Naive thymus-derived CD4-positive, alpha-beta T cell (primary cell): ENCODE data around the gene GFPT2. TPM values are rescaled to one million over a fixed set of nuclear protein-coding genes. Genes with fewer than 3 reads are reported as not detected.
A peak's percentile ranks its signal among the peaks of the same experiment; 100 is the strongest.
"Not testable (repeated sequence)": the region's sequence is repeated elsewhere in the genome, so short reads cannot be mapped to it uniquely, and the experiment has no call there.

Experiments used
- ATAC-seq: fragments of 150-1000 bp; cut with Tn5 transposase; 2 replicates; pipeline ENCODE4 v1.10.0; 2021; ENCODE audit warnings: mild to moderate bottlenecking, moderate library complexity
- CTCF ChIA-PET: fragments of 350-600 bp; sonication (Branson Sonifier 250); formaldehyde crosslinking; loops from one replicate; lab custom pipeline; 2021; ENCODE audit warnings: antibody characterized with exemption; lab: Charles Lee
- POLR2A ChIA-PET: fragments of 350-600 bp; sonication (Branson Sonifier 250); formaldehyde crosslinking; loops from one replicate; lab custom pipeline; 2021; ENCODE audit warnings: antibody characterized with exemption, inconsistent platforms; lab: Charles Lee
- DNase-seq, 9 donors: peaks; one replicate each; pipeline versions ENCODE4 v3.0.0 to v3.0.0-alpha.2; 2020 to 2022; ENCODE audit warnings: mixed read lengths in 1 of 9
- H3K27ac ChIP-seq: one replicate; pipeline ENCODE4 v1.7.0; 2013; ENCODE audit warnings: mild to moderate bottlenecking, low read depth, low read length, moderate library complexity
- H3K27me3 ChIP-seq, 2 donors: one replicate each; pipeline ENCODE4 v1.7.0; 2013; ENCODE audit warnings: low read length in 2 of 2, mild to moderate bottlenecking in 2 of 2, moderate library complexity in 2 of 2; ENCODE audit not compliant: control insufficient read depth in 2 of 2, insufficient read depth in 2 of 2
- H3K36me3 ChIP-seq, 3 experiments: 1 replicate in 2 of 3; 2 replicates in 1 of 3; pipeline ENCODE4 v1.7.0; 2013; ENCODE audit warnings: low read length in 3 of 3, mild to moderate bottlenecking in 3 of 3, moderate library complexity in 1 of 3; ENCODE audit not compliant: insufficient read depth in 3 of 3, control insufficient read depth in 2 of 3
- H3K4me1 ChIP-seq, 2 donors: one replicate each; pipeline ENCODE4 v1.7.0; 2013; ENCODE audit warnings: low read length in 2 of 2, mild to moderate bottlenecking in 2 of 2, moderate library complexity in 1 of 2; ENCODE audit not compliant: control insufficient read depth in 2 of 2, insufficient read depth in 2 of 2
- H3K4me3 ChIP-seq: 2 replicates; pipeline ENCODE4 v1.7.0; 2013; ENCODE audit warnings: mild to moderate bottlenecking, low read length
- H3K9me3 ChIP-seq, 3 experiments: 1 replicate in 2 of 3; 2 replicates in 1 of 3; pipeline ENCODE4 v1.7.0; 2013; ENCODE audit warnings: low read length in 3 of 3; ENCODE audit not compliant: control insufficient read depth in 2 of 3
- H3K27ac Mint-ChIP-seq, 9 donors: one replicate each; pipeline ENCODE4 v1.8.0; 2020 to 2022; ENCODE audit warnings: mixed read lengths in 9 of 9, mild to moderate bottlenecking in 8 of 9, moderate library complexity in 5 of 9, inconsistent platforms in 2 of 9
- H3K27me3 Mint-ChIP-seq, 5 donors: one replicate each; pipeline ENCODE4 v1.8.0; 2021 to 2022; ENCODE audit warnings: mixed read lengths in 5 of 5, mild to moderate bottlenecking in 1 of 5
- H3K36me3 Mint-ChIP-seq, 5 donors: one replicate each; pipeline ENCODE4 v1.8.0; 2020 to 2022; ENCODE audit warnings: mixed read lengths in 5 of 5, mild to moderate bottlenecking in 3 of 5, inconsistent platforms in 1 of 5
- H3K4me1 Mint-ChIP-seq, 7 donors: one replicate each; pipeline ENCODE4 v1.8.0; 2020 to 2022; ENCODE audit warnings: mixed read lengths in 7 of 7, mild to moderate bottlenecking in 3 of 7, inconsistent platforms in 1 of 7
- H3K4me3 Mint-ChIP-seq, 10 donors: one replicate each; pipeline ENCODE4 v1.8.0; 2020 to 2022; ENCODE audit warnings: mild to moderate bottlenecking in 10 of 10, mixed read lengths in 10 of 10, moderate library complexity in 6 of 10, inconsistent platforms in 2 of 10
- H3K9me3 Mint-ChIP-seq, 11 donors: one replicate each; pipeline ENCODE4 v1.8.0; 2020 to 2022; ENCODE audit warnings: mixed read lengths in 11 of 11, mild to moderate bottlenecking in 4 of 11, inconsistent platforms in 1 of 11, moderate library complexity in 1 of 11
- intact Hi-C, 2 donors: fragments of 100-400 bp; cut with micrococcal nuclease; formaldehyde crosslinking; loops; one replicate each; pipeline ENCODE4 v1.15.1; 2023
- polyA plus RNA-seq, 2 donors: library from polyadenylated mRNA; unstranded; fragments of 300-500 nt; fragmentation: Illumina TruSeq; gene quantifications; one replicate each; pipeline ENCODE4 v1.2.3, GENCODE V29; 2021
- total RNA-seq, 6 experiments: library from RNA in 5 of 6; stranded (reverse) in 5 of 6; gene quantifications; 1 replicate in 5 of 6; 2 replicates in 1 of 6; pipeline ENCODE4 v1.2.3 and lab custom pipeline; 2021 to 2026

Gene GFPT2
- total and polyA plus RNA-seq, 7 experiments from 2014 or later = 0.16 to 0.81 TPM; not detected in 5

- H3K4me3 ChIP-seq, H3K9me3 Mint-ChIP-seq, H3K27me3 ChIP-seq, H3K9me3 ChIP-seq, DNase-seq, H3K4me3 Mint-ChIP-seq, H3K27ac ChIP-seq, POLR2A ChIA-PET, H3K4me1 ChIP-seq, H3K27ac Mint-ChIP-seq, H3K36me3 ChIP-seq, H3K36me3 Mint-ChIP-seq, H3K27me3 Mint-ChIP-seq, ATAC-seq: not testable (repeated sequence)
- intact Hi-C loops = loop anchor here in 1 of 2 donors (10.0 kb wide), 1 partner anchor 444 kb away; the partner anchor contains the start of gene MRNIP
- CTCF ChIA-PET = interaction anchor here (0.6 kb wide), 1 partner anchor 19 kb away, joined by 4 read pairs; no protein-coding TSS in a partner anchor
- peaks cover 4 to 26% (median 14%) of the 10 kb centered on the region in 7 donors for H3K4me1 Mint-ChIP-seq
Measured at GRCh38 chr5:180299014-180299413, 54.1 kb downstream of the GFPT2 start.

- Histone ChIP-seq H3K27me3 (no peaks in the 10 kb centered on the region), H3K36me3 (no peaks in the 10 kb centered on the region), H3K4me3 (no peak overlapping the region), H3K27ac (no peak overlapping the region), H3K9me3 (no peaks in the 10 kb centered on the region), H3K4me1 (peaks cover 8 to 10% of the 10 kb centered on the region in 2 donors)
- POLR2A ChIA-PET = no interaction called here
- no peak overlapping the region for H3K4me3 Mint-ChIP-seq
- peaks cover 0 to under 1% (median 0%) of the 10 kb centered on the region in 11 donors for H3K9me3 Mint-ChIP-seq
- DNase-seq = no peak
- intact Hi-C loops = loop anchor here in 1 of 2 donors (10.0 kb wide), 1 partner anchor 443 kb away; the partner anchor contains the start of gene MRNIP
- H3K4me1 Mint-ChIP-seq = peaks cover 12 to 38% (median 26%) of the 10 kb centered on the region in 7 donors
- peaks cover 0 to 1% (median 0%) of the 10 kb centered on the region in 5 donors for H3K36me3 Mint-ChIP-seq
- ATAC-seq = no peak
- CTCF ChIA-PET = no interaction called here
- H3K27me3 Mint-ChIP-seq = peaks cover 0 to 8% (median 0%) of the 10 kb centered on the region in 5 donors
- peak overlapping the region in 2 of 9 donors; percentile 34 to 67 for H3K27ac Mint-ChIP-seq
Measured at GRCh38 chr5:180297587-180298282, 55.4 kb downstream of the GFPT2 start.

- ChIA-PET POLR2A (no interaction called here), CTCF (interaction anchor here (5.0 kb wide), 1 partner anchor 19 kb away, joined by 72 read pairs; no protein-coding TSS in a partner anchor)
- H3K36me3 ChIP-seq = no peaks in the 10 kb centered on the region
- DNase-seq (no peak), ATAC-seq (no peak)
- peaks cover 8 to 10% of the 10 kb centered on the region in 2 donors for H3K4me1 ChIP-seq
- Mint-ChIP-seq H3K36me3 (peaks cover 0 to 1% (median 0%) of the 10 kb centered on the region in 5 donors), H3K4me1 (peaks cover 15 to 42% (median 30%) of the 10 kb centered on the region in 7 donors), H3K27ac (peak overlapping the region in 2 of 9 donors; percentile 2 to 86), H3K27me3 (peaks cover 0 to 6% (median 0%) of the 10 kb centered on the region in 5 donors), H3K9me3 (peaks cover 0 to 3% (median 0%) of the 10 kb centered on the region in 11 donors), H3K4me3 (no peak overlapping the region)
- no peaks in the 10 kb centered on the region for H3K27me3 ChIP-seq
- no peaks in the 10 kb centered on the region for H3K9me3 ChIP-seq
- no peak overlapping the region for H3K27ac ChIP-seq
- intact Hi-C loops = loop anchor here in 1 of 2 donors (10.0 kb wide), 1 partner anchor 442 kb away; the partner anchor contains the start of gene MRNIP
- H3K4me3 ChIP-seq = no peak overlapping the region
Measured at GRCh38 chr5:180296771-180297170, 56.4 kb downstream of the GFPT2 start.

GRCh38 chr5:180294913-180295555 is 58.1 kb downstream of the GFPT2 start:
- H3K36me3 ChIP-seq = no peaks in the 10 kb centered on the region
- intact Hi-C loops = loop anchor here (5.0 to 10.0 kb wide), 3 partner anchors 392 to 478 kb away; partner anchors contain the start of gene MRNIP (in 1 of the 2)
- no peak for ATAC-seq
- Mint-ChIP-seq H3K4me3 (no peak overlapping the region), H3K36me3 (peaks cover 0 to 3% (median 0%) of the 10 kb centered on the region in 5 donors), H3K27ac (peak overlapping the region in 8 of 9 donors; percentile 50 to 100 (median 100)), H3K9me3 (peaks cover 0 to 6% (median 0%) of the 10 kb centered on the region in 11 donors), H3K4me1 (peaks cover 25 to 52% (median 41%) of the 10 kb centered on the region in 7 donors), H3K27me3 (no peaks in the 10 kb centered on the region)
- no peaks in the 10 kb centered on the region for H3K9me3 ChIP-seq
- no peak for DNase-seq
- peaks cover 14 to 15% of the 10 kb centered on the region in 2 donors for H3K4me1 ChIP-seq
- peak overlapping the region; percentile 96 for H3K27ac ChIP-seq
- H3K27me3 ChIP-seq = no peaks in the 10 kb centered on the region
- ChIA-PET POLR2A (interaction anchor here (0.8 to 4.7 kb wide), 3 partner anchors 12 to 34 kb away, joined by 3 to 39 read pairs (median 3); no protein-coding TSS in a partner anchor), CTCF (interaction anchor here (1.3 to 5.0 kb wide), 3 partner anchors 20 to 33 kb away, joined by 6 to 72 read pairs (median 30); no protein-coding TSS in a partner anchor)
- H3K4me3 ChIP-seq = no peak overlapping the region

GRCh38 chr5:180294411-180294810 is 58.7 kb downstream of the GFPT2 start:
- ChIA-PET CTCF (interaction anchor here (0.7 to 5.0 kb wide), 9 partner anchors 9 to 34 kb away, joined by 3 to 72 read pairs (median 4); no protein-coding TSS in a partner anchor), POLR2A (interaction anchor here (1.4 to 4.7 kb wide), 2 partner anchors 21 to 34 kb away, joined by 3 to 39 read pairs; no protein-coding TSS in a partner anchor)
- peaks cover 0 to 6% (median 0%) of the 10 kb centered on the region in 11 donors for H3K9me3 Mint-ChIP-seq
- no peaks in the 10 kb centered on the region for H3K36me3 ChIP-seq
- H3K9me3 ChIP-seq = no peaks in the 10 kb centered on the region
- H3K27ac ChIP-seq = peak overlapping the region; percentile 96
- peak overlapping the region in 8 of 9 donors; percentile 50 to 100 (median 100) for H3K27ac Mint-ChIP-seq
- peaks cover 0 to 4% (median 0%) of the 10 kb centered on the region in 5 donors for H3K36me3 Mint-ChIP-seq
- no peak for ATAC-seq
- intact Hi-C loops = loop anchor here (5.0 to 10.0 kb wide), 3 partner anchors 393 to 477 kb away; partner anchors contain the start of gene MRNIP (in 1 of the 2)
- peaks cover 27 to 55% (median 44%) of the 10 kb centered on the region in 7 donors for H3K4me1 Mint-ChIP-seq
- H3K27me3 ChIP-seq = no peaks in the 10 kb centered on the region
- DNase-seq = no peak
- H3K4me3 Mint-ChIP-seq = peak overlapping the region in 2 of 10 donors; percentile 1 to 98
- H3K27me3 Mint-ChIP-seq = no peaks in the 10 kb centered on the region
- no peak overlapping the region for H3K4me3 ChIP-seq
- peaks cover 15 to 17% of the 10 kb centered on the region in 2 donors for H3K4me1 ChIP-seq
